ENCODE data around the gene IGLL1.
"Not testable (repeated sequence)": the region's sequence is repeated elsewhere in the genome, so short reads cannot be mapped to it uniquely, and the experiment has no call there.

IGLL1 gene

DNA sequence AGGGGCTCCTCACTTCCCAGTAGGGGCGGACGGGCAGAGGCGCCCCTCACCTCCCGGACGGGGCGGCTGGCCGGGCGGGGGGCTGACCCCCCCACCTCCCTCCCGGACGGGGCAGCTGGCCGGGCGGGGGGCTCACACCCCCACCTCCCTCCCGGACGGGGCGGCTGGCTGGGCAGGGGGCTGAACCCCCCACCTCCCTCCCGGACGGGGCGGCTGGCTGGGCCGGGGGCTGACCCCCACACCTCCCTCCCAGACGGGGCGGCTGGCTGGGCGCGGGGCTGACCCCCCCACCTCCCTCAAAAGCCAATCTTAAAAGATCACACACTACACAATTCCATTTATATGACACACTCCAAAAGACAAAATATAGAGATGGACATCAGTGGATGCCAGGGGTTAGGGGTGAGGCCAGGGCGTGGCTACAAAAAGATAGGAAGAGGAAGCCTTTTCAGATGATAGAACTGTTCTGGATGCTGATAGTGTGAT, 19.0 kb downstream of the IGLL1 start:
- DNase-seq, result not testable (repeated sequence)

DNA sequence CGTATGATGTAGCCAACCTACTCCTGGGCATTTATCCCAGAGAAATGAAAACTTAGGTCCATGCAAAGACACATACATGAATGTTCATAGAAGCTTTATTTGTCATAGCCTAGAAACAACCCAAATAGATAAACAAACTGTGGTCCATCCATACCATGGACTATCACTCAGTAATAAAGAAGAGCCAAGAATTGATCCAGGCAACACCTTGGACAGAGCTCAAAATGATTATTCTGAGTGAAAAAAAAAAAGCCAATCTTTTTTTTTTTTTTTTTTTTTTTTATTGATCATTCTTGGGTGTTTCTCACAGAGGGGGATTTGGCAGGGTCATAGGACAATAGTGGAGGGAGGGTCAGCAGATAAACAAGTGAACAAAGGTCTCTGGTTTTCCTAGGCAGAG, 19.9 kb downstream of the IGLL1 start:
- DNase-seq, result not testable (repeated sequence)

DNA sequence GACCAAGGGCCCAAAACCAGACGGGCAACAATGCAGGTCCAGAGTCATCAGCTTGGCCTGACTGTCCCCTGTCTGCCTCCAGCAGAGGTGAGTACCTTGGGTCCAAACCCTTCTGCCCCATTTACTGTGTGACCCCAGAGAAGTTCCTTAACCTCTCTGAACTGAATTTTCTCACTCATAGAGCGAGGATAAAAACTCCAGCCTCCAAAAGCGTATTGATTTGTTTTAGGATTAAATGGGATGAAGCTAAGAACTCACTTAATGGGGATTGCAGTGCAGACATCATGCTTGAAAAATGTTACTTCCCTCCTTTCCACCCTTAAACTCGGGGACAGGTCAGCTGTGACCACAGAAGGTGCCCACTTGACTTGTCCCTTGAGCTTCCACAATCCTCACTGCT, 22.6 kb downstream of the IGLL1 start:
- no peak for DNase-seq

DNA sequence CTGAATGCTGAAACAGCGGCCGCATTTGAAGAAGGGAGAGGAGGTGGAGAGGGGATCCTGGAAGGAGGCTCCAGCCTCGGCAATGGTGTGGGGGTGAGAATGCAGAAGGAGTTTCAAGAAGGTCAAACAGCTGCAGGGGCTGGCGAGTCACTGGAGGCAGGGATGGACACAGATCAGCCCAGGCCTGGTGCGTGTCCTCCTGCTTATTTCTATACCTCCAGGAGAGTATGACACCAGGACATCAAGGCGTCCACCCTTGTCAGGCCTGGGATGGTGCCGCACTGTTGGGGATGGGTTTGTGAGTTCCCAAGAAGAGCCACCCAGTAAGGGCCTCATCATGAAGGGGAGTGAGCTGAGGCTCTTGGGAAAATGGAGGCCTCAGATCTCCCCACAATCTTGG, 23.1 kb downstream of the IGLL1 start:
- DNase-seq, result no peak

DNA sequence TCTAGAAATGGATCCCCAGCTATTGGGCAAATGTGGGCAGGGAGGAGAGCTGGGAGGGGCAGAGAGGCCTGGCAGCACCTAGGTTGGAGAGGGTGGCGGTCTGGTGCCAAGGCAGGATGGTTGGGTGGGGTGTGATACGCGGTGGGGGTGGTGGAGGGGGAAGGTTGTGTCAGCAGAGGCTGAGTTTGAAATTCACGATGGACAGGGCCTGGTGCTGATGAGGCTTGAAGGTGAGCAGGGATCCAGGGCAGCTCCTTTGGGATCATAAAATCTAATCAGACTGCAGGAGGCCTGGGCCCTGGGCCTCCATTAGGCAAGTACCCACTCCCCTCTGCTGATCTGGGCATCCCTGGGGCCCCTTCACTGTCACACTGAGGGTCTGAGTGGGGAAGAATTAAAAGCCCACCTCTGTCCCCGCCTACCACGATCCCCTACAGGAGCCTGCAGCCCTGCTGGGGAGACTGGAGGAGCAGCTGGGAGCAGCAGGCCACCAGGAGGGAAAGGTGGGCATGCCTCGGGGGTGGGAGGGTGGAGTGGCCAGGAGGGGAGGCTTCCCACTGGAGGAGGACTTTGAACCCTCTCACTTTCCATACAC, 24.0 kb downstream of the IGLL1 start:
- DNase-seq, result no peak

DNA sequence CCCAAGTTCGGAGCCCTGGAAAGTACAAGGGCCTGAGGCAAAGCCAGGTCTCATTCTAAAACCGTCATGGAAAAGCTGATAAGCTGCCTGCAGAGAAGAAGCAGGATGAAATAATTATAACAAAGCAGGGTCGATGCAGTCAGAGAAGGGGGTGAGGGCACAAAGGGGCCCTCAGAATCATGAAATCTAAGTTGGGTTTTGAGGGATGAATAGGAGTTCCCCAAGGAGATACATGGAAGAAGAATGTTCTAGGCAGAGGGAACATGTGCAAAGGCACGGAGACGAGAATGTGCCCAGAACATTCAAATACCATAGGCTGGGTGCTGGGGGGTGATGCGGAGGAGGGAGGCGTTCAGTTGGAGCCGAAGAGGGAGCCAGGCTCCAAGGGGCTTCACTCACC, 25.0 kb downstream of the IGLL1 start:
- no peak for DNase-seq

DNA sequence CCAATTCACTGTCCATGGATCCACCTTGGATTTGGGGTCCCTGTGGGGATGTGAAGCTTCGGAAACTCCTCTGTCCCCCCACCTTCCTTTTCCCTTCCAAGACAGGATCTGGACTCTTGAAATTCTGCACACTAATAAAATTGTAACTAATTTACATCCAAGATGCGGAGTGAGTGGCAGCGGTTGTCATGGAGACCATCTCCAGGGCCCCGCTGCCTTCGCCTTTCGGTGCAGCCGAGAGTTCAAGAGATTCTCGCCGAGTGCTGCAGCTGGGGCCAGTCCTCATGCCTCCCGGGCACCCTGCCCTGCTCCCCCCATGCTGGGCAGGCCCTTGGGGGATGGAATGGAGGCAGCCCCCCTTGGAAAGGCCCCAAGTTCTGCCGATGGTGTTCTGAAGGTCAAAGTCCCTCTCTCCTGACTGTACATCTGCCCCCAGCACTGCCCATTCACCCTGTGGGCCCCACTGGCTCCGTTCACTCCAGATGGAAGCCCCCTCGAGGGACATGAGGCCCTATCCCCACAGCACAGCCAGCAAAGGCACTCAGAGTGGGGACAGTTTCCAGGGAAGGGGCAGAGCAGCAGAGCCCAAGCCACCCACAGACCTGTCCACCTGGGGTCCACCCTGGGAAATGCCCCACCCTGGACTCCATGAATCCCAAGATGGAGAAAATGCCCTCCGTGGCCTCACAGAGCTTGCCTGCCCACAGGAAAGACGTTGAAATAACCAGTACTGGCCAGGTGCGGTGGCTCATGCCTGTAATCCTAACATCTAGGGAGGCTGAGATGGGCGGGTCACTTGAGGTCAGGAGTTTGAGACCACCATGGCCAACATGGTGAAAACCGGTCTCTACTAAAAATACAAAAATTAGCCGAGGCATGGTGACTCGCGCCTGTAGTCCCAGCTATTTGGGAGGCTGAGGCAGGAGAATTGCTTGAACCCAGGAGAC, 25.9 kb downstream of the IGLL1 start:
- DNase-seq, result no peak

DNA sequence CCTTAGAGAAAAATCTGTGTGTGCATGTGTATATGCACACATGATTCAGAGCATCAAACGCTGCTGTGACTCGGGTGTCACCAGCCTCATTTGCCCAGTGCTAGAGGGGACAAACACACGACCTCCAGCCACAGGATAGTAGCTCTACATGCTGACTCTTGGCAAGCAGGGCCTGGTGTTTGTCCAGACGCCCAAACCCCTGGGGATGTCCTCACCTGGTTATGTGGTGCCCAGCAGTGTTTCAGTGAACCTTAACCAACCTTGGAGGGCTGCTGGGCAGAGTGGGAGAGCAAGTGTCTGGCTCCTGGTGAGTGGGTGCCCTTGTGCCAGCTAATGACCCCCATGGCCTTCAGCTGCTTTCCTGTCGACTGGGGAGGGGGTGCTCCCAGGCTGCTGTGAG, 26.7 kb downstream of the IGLL1 start:
- no peak for DNase-seq

DNA sequence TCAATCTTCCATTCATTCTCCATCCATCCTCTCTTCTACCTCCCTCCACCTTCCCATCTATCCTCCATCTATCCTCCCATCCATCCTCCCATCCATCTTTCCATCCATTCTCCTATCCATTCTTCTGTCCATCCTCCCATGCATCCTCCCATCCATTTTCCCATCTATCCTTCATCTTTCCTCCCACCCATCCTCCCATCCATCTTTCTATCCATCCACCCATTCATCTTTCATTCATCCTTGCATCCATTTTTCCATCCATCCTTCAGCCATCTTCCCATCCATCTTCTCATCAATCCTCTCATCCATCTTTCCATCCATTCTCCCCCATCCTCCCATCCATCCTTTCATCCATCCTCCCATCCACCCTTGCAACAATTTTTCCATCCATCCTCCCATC, 27.5 kb downstream of the IGLL1 start:
- DNase-seq, result no peak

DNA sequence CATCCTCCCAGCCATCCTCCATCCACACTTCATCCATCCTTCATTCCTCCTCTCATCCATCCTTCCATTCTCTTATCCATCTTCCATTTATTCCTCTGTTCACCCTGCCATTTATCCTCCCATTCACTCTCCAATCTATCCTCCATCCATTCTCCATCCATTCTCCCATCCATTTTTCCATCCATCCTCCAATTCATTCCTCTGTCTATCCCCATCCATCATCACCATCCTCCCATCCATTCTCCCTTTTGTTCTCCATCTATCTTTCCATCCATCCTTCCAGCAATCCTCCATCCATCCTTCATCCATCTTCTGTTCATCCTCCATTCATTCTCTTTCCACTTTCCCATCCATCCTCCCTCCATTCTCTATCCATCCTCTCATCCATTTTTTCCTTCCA, 28.7 kb downstream of the IGLL1 start:
- DNase-seq, result no peak

DNA sequence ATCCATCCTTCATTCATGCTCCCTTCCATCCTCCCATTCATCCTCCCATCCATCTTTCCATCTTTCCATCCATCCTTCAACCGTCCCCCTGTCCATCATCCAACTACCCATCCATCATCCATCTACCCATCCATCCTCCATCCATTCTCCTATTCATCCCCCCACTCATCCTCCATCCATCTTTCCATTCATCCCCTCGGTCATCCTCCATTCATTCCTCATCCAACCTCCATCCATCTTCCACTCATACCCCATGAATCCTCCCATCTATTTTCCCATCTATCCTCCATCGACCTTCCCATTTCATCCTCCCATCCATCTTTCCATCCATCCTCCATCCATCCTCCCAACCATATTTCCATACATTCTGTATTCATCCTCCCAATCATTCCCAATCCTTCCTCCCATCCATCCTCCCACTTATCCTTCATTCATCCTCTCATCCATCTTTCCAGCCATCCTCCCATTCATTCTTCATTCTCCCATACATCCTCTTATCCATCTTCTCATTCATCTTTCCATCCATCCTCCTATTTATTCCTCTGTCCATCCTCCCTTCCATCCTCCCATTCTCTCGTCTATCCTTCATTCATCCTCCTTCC, 29.9 kb downstream of the IGLL1 start:
- DNase-seq, result no peak

DNA sequence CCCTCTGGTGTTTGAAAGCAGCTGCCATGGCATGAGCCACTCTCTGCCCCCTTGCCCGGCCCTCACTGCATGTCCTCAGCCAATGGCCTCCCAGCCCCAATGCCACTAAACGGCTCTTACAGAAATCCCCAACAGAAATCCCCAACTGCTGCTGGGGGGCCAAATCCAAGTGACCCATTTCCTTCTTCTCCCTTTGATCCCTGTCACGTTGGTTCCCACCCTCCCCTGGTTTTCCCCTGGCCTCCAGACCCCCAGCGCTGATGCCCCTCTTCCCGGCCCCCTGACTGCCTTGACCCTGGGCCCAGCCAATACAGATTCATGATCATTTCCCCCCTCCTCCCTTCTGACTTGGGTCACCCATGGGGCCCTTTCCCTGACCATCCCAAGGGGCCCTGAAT, 30.9 kb downstream of the IGLL1 start:
- no peak for DNase-seq

DNA sequence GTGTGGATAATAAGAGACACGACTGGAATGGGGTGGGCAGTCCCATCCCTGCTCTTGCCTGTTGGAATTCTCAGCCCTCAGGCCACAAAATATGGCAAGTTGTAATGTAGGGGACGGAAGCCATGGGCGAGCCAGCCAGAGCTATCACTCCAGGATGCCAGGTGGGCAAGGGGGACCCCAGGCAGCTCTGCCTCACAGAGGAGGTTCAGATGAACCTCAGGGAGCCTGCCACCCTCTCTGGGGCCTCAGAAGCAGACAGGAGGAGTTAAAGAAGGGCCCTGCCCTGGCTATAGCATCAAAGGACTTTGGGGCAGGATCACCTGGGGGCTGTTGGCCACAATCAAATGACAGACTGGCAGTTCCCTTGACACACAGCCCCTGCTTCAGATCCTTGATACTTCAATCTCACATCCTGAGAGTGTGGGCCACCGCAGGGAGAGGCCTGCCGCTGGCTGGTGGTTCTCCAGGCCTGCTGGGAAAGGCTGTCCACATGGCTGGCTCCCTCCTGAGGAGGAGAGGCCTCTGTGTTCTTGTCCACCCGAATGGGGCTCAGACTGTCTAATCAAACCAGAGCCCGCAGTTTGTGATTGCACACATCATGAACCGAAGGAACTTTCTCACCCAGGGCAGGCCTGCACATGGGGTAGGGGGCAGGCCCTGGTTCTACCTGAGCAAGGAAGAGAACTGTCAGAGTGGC, 31.4 kb downstream of the IGLL1 start:
- DNase-seq, result no peak

DNA sequence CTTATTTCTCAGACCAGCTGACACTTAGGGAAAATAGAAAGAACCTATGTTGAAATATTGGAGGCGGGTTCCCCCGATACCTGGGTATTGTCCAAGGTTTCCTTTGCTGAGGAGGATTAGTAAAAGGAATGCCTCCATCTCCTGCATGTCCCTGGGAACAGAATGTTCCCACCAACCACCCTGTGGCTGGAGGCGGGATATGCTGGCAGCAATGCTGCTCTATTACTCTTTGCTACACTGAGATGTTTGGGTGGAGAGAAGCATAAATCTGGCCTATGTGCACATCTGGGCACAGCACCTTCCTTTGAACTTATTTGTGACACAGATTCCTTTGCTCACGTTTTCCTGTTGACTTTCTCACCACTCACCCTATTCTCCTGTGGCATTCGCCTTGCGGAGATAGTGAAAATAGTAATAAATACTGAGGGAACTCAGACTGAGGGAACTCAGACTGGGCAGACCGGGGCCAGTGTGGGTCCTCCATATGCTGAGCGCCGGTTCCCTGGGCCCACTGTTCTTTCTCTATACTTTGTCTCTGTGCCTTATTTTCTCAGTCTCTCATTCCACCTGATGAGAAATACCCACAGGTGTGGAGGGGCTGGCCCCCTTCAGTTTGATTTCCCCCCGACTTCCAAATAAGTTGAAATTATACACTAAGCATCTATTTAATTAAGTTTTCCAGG, 32.1 kb downstream of the IGLL1 start:
- no peak for DNase-seq

DNA sequence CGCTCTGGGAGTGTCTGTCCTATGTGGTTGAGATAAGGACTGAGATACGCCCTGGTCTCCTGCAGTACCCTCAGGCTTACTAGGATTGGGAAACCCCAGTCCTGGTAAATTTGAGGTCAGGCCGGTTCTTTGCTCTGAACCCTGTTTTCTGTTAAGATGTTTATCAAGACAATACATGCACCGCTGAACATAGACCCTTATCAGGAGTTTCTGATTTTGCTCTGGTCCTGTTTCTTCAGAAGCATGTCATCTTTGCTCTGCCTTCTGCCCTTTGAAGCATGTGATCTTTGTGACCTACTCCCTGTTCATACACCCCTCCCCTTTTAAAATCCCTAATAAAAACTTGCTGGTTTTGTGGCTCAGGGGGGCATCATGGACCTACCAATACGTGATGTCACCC, 32.7 kb downstream of the IGLL1 start:
- DNase-seq, result not testable (repeated sequence)

DNA sequence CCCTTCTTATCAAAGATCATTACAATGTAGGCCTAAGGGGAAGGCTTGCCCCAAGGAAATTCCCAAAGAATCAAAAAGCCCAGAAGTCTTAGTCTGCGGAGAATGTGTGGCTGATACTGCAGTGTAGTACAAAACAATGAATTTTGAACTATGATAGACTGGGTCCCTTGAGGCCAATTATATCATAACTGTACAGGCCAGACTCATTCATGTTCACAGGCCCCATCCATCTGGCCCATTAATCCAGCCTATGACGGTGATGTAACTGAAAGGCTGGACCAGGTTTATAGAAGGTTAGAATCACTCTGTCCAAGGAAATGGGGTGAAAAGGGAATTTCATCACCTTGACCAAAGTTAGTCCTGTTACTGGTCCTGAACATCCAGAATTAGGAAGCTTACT, 35.2 kb downstream of the IGLL1 start:
- no peak for DNase-seq

DNA sequence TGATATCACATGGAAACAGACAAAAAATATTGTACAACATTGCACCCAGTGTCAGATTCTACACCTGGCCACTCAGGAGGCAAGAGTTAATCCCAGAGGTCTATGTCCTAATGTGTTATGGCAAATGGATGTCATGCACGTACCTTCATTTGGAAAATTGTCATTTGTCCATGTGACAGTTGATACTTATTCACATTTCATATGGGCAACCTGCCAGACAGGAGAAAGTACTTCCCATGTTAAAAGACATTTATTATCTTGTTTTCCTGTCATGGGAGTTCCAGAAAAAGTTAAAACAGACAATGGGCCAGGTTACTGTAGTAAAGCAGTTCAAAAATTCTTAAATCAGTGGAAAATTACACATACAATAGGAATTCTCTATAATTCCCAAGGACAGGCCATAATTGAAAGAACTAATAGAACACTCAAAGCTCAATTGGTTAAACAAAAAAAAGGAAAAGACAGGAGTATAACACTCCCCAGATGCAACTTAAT, 36.5 kb downstream of the IGLL1 start:
- not testable (repeated sequence) for DNase-seq

DNA sequence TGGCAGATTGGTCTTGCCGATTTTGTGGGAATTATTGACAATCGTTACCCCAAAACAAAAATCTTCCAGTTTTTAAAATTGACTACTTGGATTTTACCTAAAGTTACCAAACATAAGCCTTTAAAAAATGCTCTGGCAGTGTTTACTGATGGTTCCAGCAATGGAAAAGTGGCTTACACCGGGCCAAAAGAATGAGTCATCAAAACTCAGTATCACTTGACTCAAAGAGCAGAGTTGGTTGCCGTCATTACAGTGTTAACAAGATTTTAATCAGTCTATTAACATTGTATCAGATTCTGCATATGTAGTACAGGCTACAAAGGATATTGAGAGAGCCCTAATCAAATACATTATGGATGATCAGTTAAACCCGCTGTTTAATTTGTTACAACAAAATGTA, 37.2 kb downstream of the IGLL1 start:
- no peak for DNase-seq

DNA sequence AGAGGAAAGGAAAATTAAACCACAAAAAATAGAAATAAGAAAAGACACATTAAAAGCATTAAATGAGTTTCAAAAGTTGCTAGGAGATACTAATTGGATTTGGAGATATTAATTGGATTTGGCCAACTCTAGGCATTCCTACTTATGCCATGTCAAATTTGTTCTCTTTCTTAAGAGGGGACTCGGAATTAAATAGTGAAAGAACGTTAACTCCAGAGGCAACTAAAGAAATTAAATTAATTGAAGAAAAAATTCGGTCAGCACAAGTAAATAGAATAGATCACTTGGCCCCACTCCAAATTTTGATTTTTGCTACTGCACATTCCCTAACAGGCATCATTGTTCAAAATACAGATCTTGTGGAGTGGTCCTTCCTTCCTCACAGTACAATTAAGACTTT, 37.7 kb downstream of the IGLL1 start:
- not testable (repeated sequence) for DNase-seq

DNA sequence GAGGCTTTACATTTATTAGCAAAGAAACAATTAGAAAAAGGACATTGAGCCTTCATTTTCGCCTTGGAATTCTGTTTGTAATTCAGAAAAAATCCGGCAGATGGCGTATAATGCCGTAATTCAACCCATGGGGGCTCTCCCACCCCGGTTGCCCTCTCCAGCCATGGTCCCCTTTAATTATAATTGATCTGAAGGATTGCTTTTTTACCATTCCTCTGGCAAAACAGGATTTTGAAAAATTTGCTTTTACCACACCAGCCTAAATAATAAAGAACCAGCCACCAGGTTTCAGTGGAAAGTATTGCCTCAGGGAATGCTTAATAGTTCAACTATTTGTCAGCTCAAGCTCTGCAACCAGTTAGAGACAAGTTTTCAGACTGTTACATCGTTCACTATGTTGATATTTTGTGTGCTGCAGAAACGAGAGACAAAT, 38.2 kb downstream of the IGLL1 start:
- not testable (repeated sequence) for DNase-seq

DNA sequence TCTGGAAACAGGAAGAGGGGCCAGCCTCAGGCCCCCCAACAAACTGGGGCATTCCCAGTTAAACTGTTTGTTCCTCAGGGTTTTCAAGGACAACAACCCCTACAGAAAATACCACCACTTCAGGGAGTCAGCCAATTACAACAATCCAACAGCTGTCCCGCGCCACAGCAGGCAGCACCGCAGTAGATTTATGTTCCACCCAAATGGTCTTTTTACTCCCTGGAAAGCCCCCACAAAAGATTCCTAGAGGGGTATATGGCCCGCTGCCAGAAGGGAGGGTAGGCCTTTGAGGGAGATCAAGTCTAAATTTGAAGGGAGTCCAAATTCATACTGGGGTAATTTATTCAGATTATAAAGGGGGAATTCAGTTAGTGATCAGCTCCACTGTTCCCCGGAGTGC, 39.3 kb downstream of the IGLL1 start:
- not testable (repeated sequence) for DNase-seq

DNA sequence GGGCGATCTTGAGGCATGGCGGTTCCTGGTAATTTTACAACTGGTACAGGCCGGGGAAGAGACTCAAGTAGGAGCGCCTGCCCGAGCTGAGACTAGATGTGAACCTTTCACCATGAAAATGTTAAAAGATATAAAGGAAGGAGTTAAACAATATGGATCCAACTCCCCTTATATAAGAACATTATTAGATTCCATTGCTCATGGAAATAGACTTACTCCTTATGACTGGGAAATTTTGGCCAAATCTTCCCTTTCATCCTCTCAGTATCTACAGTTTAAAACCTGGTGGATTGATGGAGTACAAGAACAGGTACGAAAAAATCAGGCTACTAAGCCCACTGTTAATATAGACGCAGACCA, 40.3 kb downstream of the IGLL1 start:
- DNase-seq, result not testable (repeated sequence)
